Hair follicular keratinocyte (primary cell): Measurements from ENCODE around the gene CXorf51A. TPM values are rescaled to one million over a fixed set of nuclear protein-coding genes. Genes with fewer than 3 reads are reported as not detected.

Experiments used
- total RNA-seq: library from RNA; depleted of rRNA; stranded (reverse); fragments of >200 nt; gene quantifications from 2 replicates; pipeline ENCODE4 v1.2.3, GENCODE V29; 2015

The CXorf51A gene
- not detected in 2 replicates for total RNA-seq

DNA sequence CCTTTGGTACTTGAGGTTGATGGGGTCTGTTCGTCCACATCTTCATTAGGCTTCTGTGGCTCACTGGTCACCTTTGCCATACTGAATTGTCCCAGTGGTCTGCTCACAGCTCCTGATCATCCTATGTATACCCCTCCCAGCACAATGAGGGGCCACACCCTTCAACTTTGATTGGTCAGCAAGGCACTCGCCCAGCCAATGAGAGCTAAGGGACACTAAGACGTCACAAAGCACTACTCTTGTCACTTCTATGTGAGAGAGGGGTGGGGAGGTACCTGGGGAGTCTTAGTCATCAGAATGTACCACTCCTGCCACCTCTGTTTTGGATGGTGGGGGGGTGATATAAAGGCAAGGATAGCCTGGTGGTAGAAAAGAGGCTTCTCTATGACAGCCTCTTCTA is at the start of gene CXorf51A:
TSS of gene CXorf51A (minus strand) at position 101 of the 400 bp plus-strand sequence. CDS start at position 80, 21 bp downstream.

DNA sequence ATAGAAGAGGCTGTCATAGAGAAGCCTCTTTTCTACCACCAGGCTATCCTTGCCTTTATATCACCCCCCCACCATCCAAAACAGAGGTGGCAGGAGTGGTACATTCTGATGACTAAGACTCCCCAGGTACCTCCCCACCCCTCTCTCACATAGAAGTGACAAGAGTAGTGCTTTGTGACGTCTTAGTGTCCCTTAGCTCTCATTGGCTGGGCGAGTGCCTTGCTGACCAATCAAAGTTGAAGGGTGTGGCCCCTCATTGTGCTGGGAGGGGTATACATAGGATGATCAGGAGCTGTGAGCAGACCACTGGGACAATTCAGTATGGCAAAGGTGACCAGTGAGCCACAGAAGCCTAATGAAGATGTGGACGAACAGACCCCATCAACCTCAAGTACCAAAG is 5.1 kb downstream of the CXorf51A start, which contains the start of gene CXorf51B:
TSS of gene CXorf51B (plus strand) at position 301 of the 400 bp plus-strand sequence. CDS start at position 322, 21 bp downstream.

Other genes starting within 250 kb of the CXorf51A start
- not detected in 2 replicates for gene CXorf51B, start 5.0 kb downstream of the CXorf51A start, total RNA-seq